Trophoblast cell (in vitro differentiated cells and primary cell): ENCODE measurements around the gene MSH4.
"Not testable (repeated sequence)": the region's sequence is repeated elsewhere in the genome, so short reads cannot be mapped to it uniquely, and the experiment has no call there.

Experiments used
- DNase-seq, 2 donors: peaks; one replicate each; pipeline ENCODE4 v3.0.0-alpha.2; 2016
- H2AFZ ChIP-seq: 2 replicates; pipeline ENCODE4 v1.6.1; 2013; ENCODE audit warnings: low read length, moderate library complexity, mild to moderate bottlenecking; ENCODE audit not compliant: insufficient read depth, poor library complexity
- H2AK5ac ChIP-seq: 2 replicates; pipeline ENCODE4 v1.6.1; 2013; ENCODE audit warnings: mild to moderate bottlenecking, low read length
- H2BK120ac ChIP-seq: 2 replicates; pipeline ENCODE4 v1.6.1; 2013; ENCODE audit warnings: low read length, mild to moderate bottlenecking, moderate library complexity; ENCODE audit not compliant: insufficient read depth, poor library complexity
- H2BK12ac ChIP-seq: 2 replicates; pipeline ENCODE4 v1.6.1; 2013; ENCODE audit warnings: mild to moderate bottlenecking, low read length, moderate library complexity
- H2BK5ac ChIP-seq: 2 replicates; pipeline ENCODE4 v1.6.1; 2013; ENCODE audit warnings: low read length, low read depth, moderate library complexity, mild to moderate bottlenecking; ENCODE audit not compliant: poor library complexity
- H3K14ac ChIP-seq: 2 replicates; pipeline ENCODE4 v1.6.1; 2013; ENCODE audit warnings: mild to moderate bottlenecking, low read length
- H3K18ac ChIP-seq: 2 replicates; pipeline ENCODE4 v1.6.1; 2013; ENCODE audit warnings: mild to moderate bottlenecking, low read length
- H3K23ac ChIP-seq: 2 replicates; pipeline ENCODE4 v1.6.1; 2013; ENCODE audit warnings: low read length
- H3K27ac ChIP-seq: 2 replicates; pipeline ENCODE4 v1.5.1; 2013; ENCODE audit warnings: low read depth, mild to moderate bottlenecking, inconsistent platforms, low read length, moderate library complexity
- H3K27me3 ChIP-seq: 2 replicates; pipeline ENCODE4 v1.6.1; 2013; ENCODE audit warnings: inconsistent platforms, mild to moderate bottlenecking, low read length, moderate library complexity; ENCODE audit not compliant: insufficient read depth
- H3K36me3 ChIP-seq, 2 experiments: 1 replicate in 1 of 2; 2 replicates in 1 of 2; pipeline ENCODE4 v1.6.1; 2013; ENCODE audit warnings: low read length in 2 of 2, mild to moderate bottlenecking in 2 of 2, moderate library complexity in 1 of 2; ENCODE audit not compliant: insufficient read depth in 2 of 2, control insufficient read depth in 1 of 2
- H3K4ac ChIP-seq: 2 replicates; pipeline ENCODE4 v1.6.1; 2013; ENCODE audit warnings: low read depth, mild to moderate bottlenecking, low read length, moderate library complexity
- H3K4me1 ChIP-seq, 2 experiments: 1 replicate in 1 of 2; 2 replicates in 1 of 2; pipeline ENCODE4 v1.6.1; 2013; ENCODE audit warnings: low read length in 2 of 2, mild to moderate bottlenecking in 2 of 2, moderate library complexity in 1 of 2; ENCODE audit not compliant: insufficient read depth in 2 of 2, control insufficient read depth in 1 of 2
- H3K4me2 ChIP-seq: 2 replicates; pipeline ENCODE4 v1.6.1; 2013; ENCODE audit warnings: inconsistent platforms, mild to moderate bottlenecking, low read length, moderate library complexity
- H3K4me3 ChIP-seq: 2 replicates; pipeline ENCODE4 v1.5.1; 2013; ENCODE audit warnings: mild to moderate bottlenecking, low read depth, low read length, inconsistent platforms
- H3K79me1 ChIP-seq: one replicate; pipeline ENCODE4 v1.6.1; 2013; ENCODE audit warnings: low read length
- H3K79me2 ChIP-seq: 2 replicates; pipeline ENCODE4 v1.6.1; 2013; ENCODE audit warnings: low read length, mild to moderate bottlenecking; ENCODE audit not compliant: control insufficient read depth, insufficient read depth, poor library complexity
- H3K9ac ChIP-seq: 2 replicates; pipeline ENCODE4 v1.6.1; 2013; ENCODE audit warnings: mild to moderate bottlenecking, low read length
- H3K9me3 ChIP-seq: 2 replicates; pipeline ENCODE4 v1.6.1; 2013; ENCODE audit warnings: low read depth, mild to moderate bottlenecking, control low read depth, inconsistent platforms, low read length; ENCODE audit not compliant: insufficient read depth
- H4K12ac ChIP-seq: 2 replicates; pipeline ENCODE4 v1.6.1; 2013; ENCODE audit warnings: low read depth, mild to moderate bottlenecking, low read length, moderate library complexity
- H4K8ac ChIP-seq: 2 replicates; pipeline ENCODE4 v1.6.1; 2013; ENCODE audit warnings: low read depth, mild to moderate bottlenecking, low read length, moderate library complexity
- H4K91ac ChIP-seq: one replicate; pipeline ENCODE4 v1.6.1; 2013; ENCODE audit warnings: low read depth, mild to moderate bottlenecking, low read length, moderate library complexity
- WGBS: extraction: QIAGEN DNeasy Blood & Tissue Kit; methylation state at CpG from one replicate; pipeline ENCODE4 v1.1.7; 2013; ENCODE audit warnings: missing lambda C conversion rate; ENCODE audit not compliant: insufficient read length, insufficient coverage; ENCODE audit errors: extremely low coverage; 5-methylcytosine and 5-hydroxymethylcytosine counted together

Gene MSH4

DNA sequence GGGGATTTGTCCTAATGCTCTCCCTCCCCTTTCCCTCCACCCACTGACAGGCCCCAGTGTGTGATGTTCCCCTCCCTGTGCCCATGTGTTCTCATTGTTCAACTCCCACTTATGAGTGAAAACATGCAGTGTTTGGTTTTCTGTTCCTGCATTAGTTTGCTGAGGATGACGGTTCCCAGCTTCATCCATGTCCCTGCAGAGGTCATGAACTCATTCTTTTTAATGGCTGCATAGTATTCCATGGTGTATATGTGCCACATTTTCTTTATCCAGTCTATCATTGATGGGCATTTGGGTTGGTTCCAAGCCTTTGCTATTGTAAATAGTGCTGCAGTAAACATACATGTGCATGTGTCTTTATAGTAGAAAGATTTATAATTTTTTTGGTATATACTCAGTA is 26.9 kb downstream of the MSH4 start:
- no CpG with 5 or more reads among the region's 1 CpG for WGBS
- not testable (repeated sequence) for H3K4ac ChIP-seq, H3K23ac ChIP-seq, H3K9ac ChIP-seq, H3K79me2 ChIP-seq, H2BK12ac ChIP-seq, H4K8ac ChIP-seq, H3K14ac ChIP-seq, H3K27me3 ChIP-seq, H3K4me2 ChIP-seq, H3K36me3 ChIP-seq, H3K18ac ChIP-seq, H3K4me1 ChIP-seq, H4K91ac ChIP-seq, H2BK120ac ChIP-seq, H3K4me3 ChIP-seq, H3K9me3 ChIP-seq, H2BK5ac ChIP-seq, H3K27ac ChIP-seq, H3K79me1 ChIP-seq, H2AFZ ChIP-seq, H4K12ac ChIP-seq, H2AK5ac ChIP-seq, DNase-seq

- Histone ChIP-seq H2BK120ac (no peak overlapping the region), H2AK5ac (no peak overlapping the region), H2AFZ (no peak overlapping the region), H3K18ac (no peak overlapping the region), H3K4me3 (no peak overlapping the region), H4K12ac (no peak overlapping the region), H3K14ac (no peak overlapping the region), H2BK12ac (no peak overlapping the region), H3K9me3 (no peaks in the 10 kb centered on the region), H3K79me1 (no peaks in the 10 kb centered on the region), H3K79me2 (no peaks in the 10 kb centered on the region), H3K4ac (no peak overlapping the region), H3K27ac (no peak overlapping the region), H3K27me3 (no peaks in the 10 kb centered on the region), H3K9ac (no peak overlapping the region), H3K4me1 (no peaks in the 10 kb centered on the region), H2BK5ac (no peak overlapping the region), H3K36me3 (no peaks in the 10 kb centered on the region), H3K23ac (no peak overlapping the region), H4K91ac (no peak overlapping the region), H3K4me2 (no peak overlapping the region), H4K8ac (no peak overlapping the region)
- DNase-seq = no peak
- no CpG with 5 or more reads among the region's 2 CpGs for WGBS
Observed at GRCh38 chr1:75836528-75837100, 39.9 kb downstream of the MSH4 start.

- no peaks in the 10 kb centered on the region for H3K79me2 ChIP-seq
- H3K79me1 ChIP-seq = no peaks in the 10 kb centered on the region
- H2BK5ac ChIP-seq = no peak overlapping the region
- H3K18ac ChIP-seq = no peak overlapping the region
- H3K4me2 ChIP-seq = no peak overlapping the region
- no peak for DNase-seq
- no peak overlapping the region for H4K12ac ChIP-seq
- WGBS = no CpG with 5 or more reads among the region's 2 CpGs
- no peaks in the 10 kb centered on the region for H3K27me3 ChIP-seq
- H4K91ac ChIP-seq = no peak overlapping the region
- H2BK120ac ChIP-seq = no peak overlapping the region
- no peaks in the 10 kb centered on the region for H3K4me1 ChIP-seq
- no peaks in the 10 kb centered on the region for H3K9me3 ChIP-seq
- no peak overlapping the region for H2AK5ac ChIP-seq
- no peak overlapping the region for H3K14ac ChIP-seq
- no peak overlapping the region for H2AFZ ChIP-seq
- no peak overlapping the region for H3K27ac ChIP-seq
- no peak overlapping the region for H3K23ac ChIP-seq
- no peak overlapping the region for H3K4ac ChIP-seq
- H2BK12ac ChIP-seq = no peak overlapping the region
- H4K8ac ChIP-seq = no peak overlapping the region
- no peaks in the 10 kb centered on the region for H3K36me3 ChIP-seq
- H3K4me3 ChIP-seq = no peak overlapping the region
- H3K9ac ChIP-seq = no peak overlapping the region
Observed at GRCh38 chr1:75838079-75838478, 41.4 kb downstream of the MSH4 start.

GRCh38 chr1:75841421-75841820 is 44.7 kb downstream of the MSH4 start:
- H3K18ac ChIP-seq = no peak overlapping the region
- no peaks in the 10 kb centered on the region for H3K79me2 ChIP-seq
- H2BK5ac ChIP-seq = no peak overlapping the region
- no peaks in the 10 kb centered on the region for H3K27me3 ChIP-seq
- no peak overlapping the region for H4K8ac ChIP-seq
- DNase-seq = no peak
- H4K91ac ChIP-seq = no peak overlapping the region
- H3K4me3 ChIP-seq = no peak overlapping the region
- H3K14ac ChIP-seq = no peak overlapping the region
- no peaks in the 10 kb centered on the region for H3K79me1 ChIP-seq
- H2AFZ ChIP-seq = no peak overlapping the region
- no peak overlapping the region for H2AK5ac ChIP-seq
- no peak overlapping the region for H2BK120ac ChIP-seq
- H3K36me3 ChIP-seq = no peaks in the 10 kb centered on the region
- no peak overlapping the region for H3K4me2 ChIP-seq
- H4K12ac ChIP-seq = no peak overlapping the region
- H3K9ac ChIP-seq = no peak overlapping the region
- H2BK12ac ChIP-seq = no peak overlapping the region
- H3K27ac ChIP-seq = no peak overlapping the region
- peaks cover 2% of the 10 kb centered on the region for H3K9me3 ChIP-seq
- H3K4ac ChIP-seq = no peak overlapping the region
- H3K4me1 ChIP-seq = no peaks in the 10 kb centered on the region
- H3K23ac ChIP-seq = no peak overlapping the region
